Fibroblast of upper back skin (primary cell): Measurements from ENCODE around the gene KCTD7.
"Not testable (repeated sequence)": the region's sequence is repeated elsewhere in the genome, so short reads cannot be mapped to it uniquely, and the experiment has no call there.

Experiments used
- DNase-seq: peaks from one replicate; pipeline ENCODE4 v3.0.0-alpha.2; 2013

The KCTD7 gene

GRCh38 chr7:66628361-66629221 is at the start of gene KCTD7:
Gene KCTD7 (plus strand): TSS chr7:66628881. CDS start chr7:66629065, 184 bp downstream.
- peak; percentile 98 for DNase-seq

- not testable (repeated sequence) for DNase-seq
Observed at GRCh38 chr7:66580380-66580779, 48.3 kb upstream of the KCTD7 start.

GRCh38 chr7:66582816-66583489 is 45.7 kb upstream of the KCTD7 start:
- DNase-seq = not testable (repeated sequence)

DNA sequence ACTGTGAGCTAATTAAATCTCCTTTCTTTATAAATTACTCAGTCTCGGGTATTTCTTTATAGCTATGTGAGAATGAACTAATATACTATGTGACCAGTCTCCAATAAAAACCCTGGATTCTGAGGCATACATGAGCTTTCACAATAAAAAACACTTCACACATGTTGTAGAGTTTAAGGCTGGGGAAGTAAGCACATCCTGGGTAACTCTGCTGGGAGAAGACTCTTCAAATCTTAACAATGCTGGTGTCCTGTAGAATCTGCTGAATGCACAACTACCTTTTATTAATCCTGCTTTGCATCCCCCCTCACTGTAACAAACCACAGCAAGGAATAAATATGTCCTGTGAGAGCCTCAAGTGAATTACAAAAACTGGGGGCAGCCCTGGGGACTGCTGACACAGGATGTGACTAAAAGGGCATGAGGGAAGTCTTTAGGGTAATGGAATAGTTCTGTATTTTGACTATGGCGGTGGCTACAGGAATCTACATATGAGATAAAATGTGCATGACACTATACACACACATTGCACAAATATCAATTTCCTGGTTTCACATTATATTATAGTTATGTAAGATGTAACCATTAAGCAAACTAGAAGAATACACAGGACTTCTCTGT is 45.1 kb upstream of the KCTD7 start:
- DNase-seq = no peak

DNA sequence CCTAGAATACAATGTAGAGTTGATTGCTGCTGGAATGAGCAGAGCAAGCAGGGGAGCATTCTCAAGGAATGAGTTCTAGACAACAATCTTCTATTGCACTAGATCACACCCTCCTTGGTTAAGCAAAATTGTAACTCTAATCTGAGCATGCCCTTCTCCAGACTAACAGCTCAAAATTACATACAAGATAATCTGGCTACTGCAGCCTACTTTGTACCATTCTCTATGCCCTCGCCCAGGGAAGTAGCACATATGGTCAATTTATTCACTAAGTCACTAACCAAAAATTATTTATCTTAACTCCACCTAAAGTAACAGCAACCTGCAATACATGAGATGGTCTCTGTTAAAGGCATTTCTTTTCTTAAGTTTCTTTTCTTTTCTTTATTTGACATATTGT is 42.5 kb upstream of the KCTD7 start:
- no peak for DNase-seq

- DNase-seq = peak; percentile 12
Observed at GRCh38 chr7:66588226-66588625, 40.5 kb upstream of the KCTD7 start.

- not testable (repeated sequence) for DNase-seq
Observed at GRCh38 chr7:66588856-66589570, 39.7 kb upstream of the KCTD7 start.

DNA sequence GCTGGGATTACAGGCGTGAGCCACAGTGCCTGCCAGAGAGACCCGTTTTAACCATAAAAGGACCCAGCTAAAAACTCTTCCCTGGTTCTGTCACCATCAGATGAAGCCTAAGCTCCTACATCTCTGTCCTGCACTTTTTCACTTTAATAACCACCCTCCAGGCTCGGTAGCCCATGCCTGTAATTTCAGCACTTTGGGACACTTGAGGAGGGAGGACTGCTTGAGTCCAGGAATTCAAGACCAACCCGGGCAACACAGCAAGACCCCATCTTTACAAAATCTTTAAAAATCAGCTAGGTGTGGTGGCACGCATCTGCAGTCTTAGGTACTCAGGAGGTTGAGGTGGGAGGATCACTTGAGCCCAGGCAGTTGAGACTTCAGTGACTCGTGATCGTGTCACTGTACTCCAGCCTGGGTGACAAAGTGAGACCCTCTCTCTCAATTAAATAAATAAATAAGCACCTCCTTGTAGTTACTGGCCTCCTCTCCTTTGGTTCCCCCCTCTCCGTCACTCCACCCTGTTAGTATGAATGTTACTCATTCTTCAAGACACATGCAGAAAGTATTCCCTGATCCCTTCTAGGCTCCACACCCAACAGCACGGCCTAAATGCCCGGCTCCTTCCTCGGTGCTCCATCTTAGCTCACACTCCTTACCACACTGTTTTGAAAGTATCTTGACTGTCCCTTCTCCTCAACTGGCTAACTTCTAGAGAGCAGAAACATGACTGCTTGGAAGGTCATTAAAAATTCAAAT is 38.2 kb upstream of the KCTD7 start:
- DNase-seq = peak; percentile 50

- not testable (repeated sequence) for DNase-seq
Observed at GRCh38 chr7:66591058-66591798, 37.5 kb upstream of the KCTD7 start.

- peak; percentile 89 for DNase-seq
Observed at GRCh38 chr7:66591799-66592596, 36.7 kb upstream of the KCTD7 start.

DNA sequence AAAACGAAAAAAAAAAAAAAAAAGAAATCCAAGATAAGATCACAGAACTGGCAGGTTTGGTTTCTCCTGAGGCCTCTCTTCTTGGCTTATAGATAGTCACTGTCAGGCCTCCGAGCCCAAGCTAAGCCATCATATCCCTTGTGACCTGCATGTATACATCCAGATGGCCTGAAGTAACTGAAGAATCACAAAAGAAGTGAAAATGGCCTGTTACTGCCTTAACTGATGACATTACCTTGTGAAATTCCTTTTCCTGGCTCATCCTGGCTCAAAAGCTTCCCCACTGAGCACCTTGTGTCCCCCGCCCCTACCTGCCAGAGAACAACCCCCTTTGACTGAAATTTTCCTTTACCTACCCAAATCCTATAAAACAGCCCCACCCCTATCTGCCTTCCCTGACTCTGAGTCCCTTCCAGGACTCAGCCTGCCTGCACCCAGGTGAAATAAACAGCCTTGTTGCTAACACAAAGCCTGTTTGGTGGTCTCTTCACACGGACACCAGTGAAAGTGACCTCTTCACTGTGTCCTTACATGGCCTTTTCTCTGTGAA is 36.0 kb upstream of the KCTD7 start:
- DNase-seq = not testable (repeated sequence)

DNA sequence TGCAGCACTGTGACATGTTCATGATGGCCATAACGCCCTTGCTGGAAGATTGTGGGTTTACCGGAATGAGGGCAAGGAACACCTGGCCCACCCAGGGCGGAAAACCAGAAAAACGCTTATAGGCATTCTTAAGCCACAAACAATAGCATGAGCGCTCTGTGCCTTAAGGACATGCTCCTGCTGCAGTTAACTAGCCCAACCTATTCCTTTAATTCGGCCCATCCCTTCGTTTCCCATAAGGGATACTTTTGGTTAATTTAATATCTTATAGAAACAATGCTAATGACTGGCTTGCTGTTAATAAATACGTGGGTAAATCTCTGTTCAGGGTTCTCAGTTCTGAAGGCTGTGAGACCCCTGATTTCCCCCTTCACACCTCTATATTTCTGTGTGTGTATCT is 34.6 kb upstream of the KCTD7 start:
- not testable (repeated sequence) for DNase-seq

GRCh38 chr7:66597461-66597860 is 31.2 kb upstream of the KCTD7 start:
- DNase-seq = no peak

- DNase-seq = no peak
Observed at GRCh38 chr7:66602159-66602558, 26.5 kb upstream of the KCTD7 start.

- no peak for DNase-seq
Observed at GRCh38 chr7:66604198-66604597, 24.5 kb upstream of the KCTD7 start.

DNA sequence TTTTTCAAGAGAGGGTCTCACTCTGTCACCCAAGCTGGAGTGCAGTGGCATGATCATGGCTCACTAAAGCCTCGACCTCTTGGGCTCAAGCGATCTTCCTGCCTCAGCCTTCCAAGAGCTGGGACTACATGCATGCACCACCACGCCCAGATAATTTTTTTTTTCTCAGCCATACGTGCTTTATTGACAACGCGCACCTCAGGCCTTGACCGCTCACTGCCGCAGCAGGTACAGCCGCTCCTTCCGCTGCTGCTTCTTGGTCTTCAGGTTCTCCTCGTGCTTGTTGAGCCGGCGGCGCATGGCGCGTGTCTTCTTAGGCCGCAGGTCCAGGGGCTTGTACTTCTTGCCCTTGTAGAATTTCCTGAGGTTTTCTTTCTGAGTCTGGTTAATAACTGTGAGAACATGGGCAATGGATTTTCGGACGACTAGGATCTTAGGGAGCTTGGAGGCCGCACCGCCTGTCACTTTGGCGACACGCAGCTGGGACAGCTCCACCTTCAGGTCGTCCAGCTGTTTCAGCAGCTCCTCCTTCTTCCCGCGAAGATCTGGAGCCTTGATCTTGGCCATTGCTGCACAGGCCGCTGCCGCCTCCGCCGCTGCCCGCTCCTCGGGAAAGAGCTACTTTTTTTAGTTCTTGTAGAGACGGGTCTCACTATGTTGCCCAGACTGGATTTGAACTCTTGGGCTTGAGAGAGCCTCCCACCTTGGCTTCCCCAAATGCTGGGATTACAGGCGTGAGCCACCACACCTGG is 22.0 kb upstream of the KCTD7 start:
- DNase-seq = not testable (repeated sequence)

DNA sequence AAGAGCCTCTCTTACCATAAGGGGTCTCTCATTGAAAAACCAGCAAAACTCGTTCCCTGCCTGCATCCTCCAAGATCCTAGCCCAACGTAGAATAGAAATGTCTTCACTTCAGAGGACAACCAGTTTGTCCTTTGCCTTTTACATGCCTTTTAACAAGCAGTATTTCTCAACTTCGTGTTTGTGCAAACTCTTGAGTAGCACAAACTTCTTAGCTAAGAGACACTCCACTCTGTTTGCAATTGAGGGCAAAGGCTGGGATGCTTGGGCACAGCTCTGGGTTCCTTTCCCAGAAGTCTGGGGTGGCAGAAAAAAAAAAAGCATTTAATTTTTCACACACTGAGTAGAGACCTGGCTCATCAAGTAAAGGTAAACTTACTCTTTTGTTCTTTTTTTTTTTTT is 19.5 kb upstream of the KCTD7 start:
- no peak for DNase-seq

DNA sequence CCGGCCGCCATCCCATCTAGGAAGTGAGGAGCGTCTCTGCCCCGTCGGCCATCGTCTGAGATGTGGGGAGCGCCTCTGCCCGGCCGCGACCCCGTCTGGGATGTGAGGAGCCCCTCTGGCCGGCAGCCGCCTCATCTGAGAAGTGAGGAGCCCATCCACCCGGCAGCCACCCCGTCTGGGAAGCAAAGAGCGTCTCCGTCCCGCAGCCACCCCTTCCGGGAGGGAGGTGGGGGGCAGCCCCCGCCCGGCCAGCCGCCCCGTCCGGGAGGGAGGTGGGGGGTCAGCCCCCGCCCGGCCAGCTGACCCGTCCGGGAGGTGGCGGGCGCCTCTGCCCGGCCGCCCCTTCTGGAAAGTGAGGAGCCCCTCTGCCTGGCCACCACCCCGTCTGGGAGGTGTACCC is 14.1 kb upstream of the KCTD7 start:
- not testable (repeated sequence) for DNase-seq

GRCh38 chr7:66615699-66616098 is 13.0 kb upstream of the KCTD7 start:
- DNase-seq = no peak

- DNase-seq = no peak
Observed at GRCh38 chr7:66617295-66617694, 11.4 kb upstream of the KCTD7 start.
